Retinal pigment epithelial cell (primary cell): ENCODE results near the gene RASAL3.

ENCODE experiments used
- DNase-seq: peaks from one replicate; pipeline ENCODE4 v3.0.0-alpha.2; 2010; ENCODE audit warnings: low read depth
- H3K4me3 ChIP-seq: 2 replicates; pipeline ENCODE4 v1.5.1; 2011; ENCODE audit warnings: mild to moderate bottlenecking, low read length, control low read depth, moderate library complexity
- CTCF ChIP-seq: conservative IDR thresholded peaks from 2 replicates; pipeline ENCODE4 v1.5.1; 2011; ENCODE audit warnings: low read depth, low read length, control low read depth, inconsistent platforms

RASAL3 gene

GRCh38 chr19:15441317-15441716 is 23.0 kb downstream of the RASAL3 start:
- H3K4me3 ChIP-seq = no peak overlapping the region
- DNase-seq = no peak
- no peak for TF ChIP-seq CTCF

GRCh38 chr19:15439821-15440641 is 24.3 kb downstream of the RASAL3 start:
- H3K4me3 ChIP-seq = no peak overlapping the region
- no peak for TF ChIP-seq CTCF
- DNase-seq = no peak

GRCh38 chr19:15439078-15439799 is 25.1 kb downstream of the RASAL3 start:
- H3K4me3 ChIP-seq = no peak overlapping the region
- no peak for DNase-seq
- no peak for TF ChIP-seq CTCF

- no peak for TF ChIP-seq CTCF
- H3K4me3 ChIP-seq = no peak overlapping the region
- no peak for DNase-seq
These were observed 25.8 kb downstream of the RASAL3 start for GRCh38 chr19:15438577-15438976.

GRCh38 chr19:15438124-15438496 is 26.2 kb downstream of the RASAL3 start:
- DNase-seq = no peak
- no peak for TF ChIP-seq CTCF
- H3K4me3 ChIP-seq = no peak overlapping the region

- no peak overlapping the region for H3K4me3 ChIP-seq
- no peak for DNase-seq
- peak; percentile 22 for TF ChIP-seq CTCF
These were observed 26.8 kb downstream of the RASAL3 start for GRCh38 chr19:15437355-15438123.
